Measurements from ENCODE around the gene RGL3. TPM values are rescaled to one million over a fixed set of nuclear protein-coding genes. Genes with fewer than 3 reads are reported as not detected.

The RGL3 gene
- polyA plus RNA-seq, 1 of the 3 experiments (the other 2 are of a cell fraction): 13.3 TPM

DNA sequence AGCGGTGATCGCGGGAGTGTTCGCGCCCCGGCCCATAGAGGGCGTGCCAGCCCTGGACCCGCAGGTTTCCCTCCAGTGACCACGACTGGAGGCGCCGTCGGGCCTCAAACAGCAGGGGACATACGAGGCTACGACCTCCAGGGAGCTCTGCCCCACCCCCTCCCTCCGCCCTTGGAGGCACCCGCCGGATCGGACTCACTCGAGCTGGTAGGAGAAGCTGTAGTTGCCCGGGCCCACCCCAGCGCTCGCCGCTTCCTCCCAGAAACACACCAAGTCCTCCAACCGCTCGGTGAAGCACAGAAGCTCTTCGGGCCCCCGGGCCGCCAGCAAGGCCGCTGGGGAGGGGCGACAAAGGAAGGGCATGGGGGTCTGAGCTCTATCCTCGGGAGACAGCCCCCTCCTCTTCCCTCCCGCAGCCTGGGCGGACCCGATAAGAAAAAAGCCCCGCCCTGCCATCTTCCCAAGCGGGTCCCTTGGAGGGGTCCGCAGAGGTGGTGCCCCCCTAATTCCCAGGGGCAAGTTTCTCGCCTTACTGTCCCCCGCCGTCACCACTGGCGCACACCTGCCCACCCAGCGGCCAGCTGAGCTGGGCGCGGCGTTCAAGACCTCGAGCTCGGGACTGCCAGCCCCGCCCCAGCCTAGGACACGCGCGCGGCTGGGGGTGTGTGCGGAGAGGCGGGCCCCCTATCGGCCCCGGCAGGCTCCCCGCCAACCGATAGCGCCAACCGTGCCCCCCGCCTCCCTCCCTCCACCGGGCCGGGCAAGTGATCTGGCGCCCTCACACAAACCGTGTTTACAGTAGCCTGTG lies 36.0 kb downstream of the RGL3 start:
- Histone ChIP-seq H3K4me3 (ENCODE audit: low read depth in 2 of 2, low read length in 1 of 2) (peak overlapping the region; percentile 51 to 54), H3K9ac (no peak overlapping the region), H3K9me2 (no peaks in the 10 kb centered on the region), H2AFZ (ENCODE audit: low read depth) (peak overlapping the region; percentile 4; the same call in 1 of the 2 replicates), H3K9me3 (no peaks in the 10 kb centered on the region), H3K4me2 (peak overlapping the region; percentile 76), H3F3A (replicated peaks; ENCODE audit: insufficient read depth) (peaks cover 22% of the 10 kb centered on the region), H3K79me2 (ENCODE audit: insufficient read depth) (peaks cover 12% of the 10 kb centered on the region; the same call in 1 of the 2 replicates), H4K20me1 (ENCODE audit: insufficient read depth) (no peaks in the 10 kb centered on the region), H3K27me3 (ENCODE audit: insufficient read depth) (no peaks in the 10 kb centered on the region), H3K36me3 (replicated peaks in 1 of 2; ENCODE audit: control insufficient read depth in 1 of 2, insufficient read depth in 2 of 2, low read length in 1 of 2) (no peaks in the 10 kb centered on the region), H3K27ac (ENCODE audit: low read depth in 2 of 2, low read length in 1 of 2) (peak overlapping the region in 1 of 2 experiments; percentile 84; a peak in 2 of 4 replicates), H3K4me1 (ENCODE audit: control insufficient read depth in 1 of 2, insufficient read depth in 2 of 2, low read depth in 1 of 2, low read length in 1 of 2) (peaks cover 4 to 14% of the 10 kb centered on the region in 2 experiments; a peak in 3 of 4 replicates)
- CTCF ChIA-PET: interaction anchor here (0.7 to 6.4 kb wide), 27 partner anchors 9 to 145 kb away, joined by 3 to 85 read pairs (median 5); partner anchors contain the start of genes ECSIT, ELAVL3, ODAD3 and PRKCSH
- POLR2A ChIA-PET: interaction anchor here (0.8 to 4.3 kb wide), 10 partner anchors 8 to 99 kb away, joined by 3 to 30 read pairs (median 7); partner anchors contain the start of genes ELAVL3, ODAD3, PRKCSH and RGL3
- 0% methylated on average over 3 of the region's 65 CpGs for WGBS (ENCODE audit: low lambda C conversion rate)
- peak; percentile 74 for DNase-seq
- no peak for TF ChIP-seq RXRA (IDR thresholded peaks at IDR 0.05; ENCODE audit: borderline replicate concordance, low read depth)
- TF ChIP-seq CTCF (IDR thresholded peaks at IDR 0.05): peak; percentile 72
- TF ChIP-seq RAD21 (IDR thresholded peaks at IDR 0.05; ENCODE audit: low read length): peak; percentile 37
- TF ChIP-seq, protein P1, sequence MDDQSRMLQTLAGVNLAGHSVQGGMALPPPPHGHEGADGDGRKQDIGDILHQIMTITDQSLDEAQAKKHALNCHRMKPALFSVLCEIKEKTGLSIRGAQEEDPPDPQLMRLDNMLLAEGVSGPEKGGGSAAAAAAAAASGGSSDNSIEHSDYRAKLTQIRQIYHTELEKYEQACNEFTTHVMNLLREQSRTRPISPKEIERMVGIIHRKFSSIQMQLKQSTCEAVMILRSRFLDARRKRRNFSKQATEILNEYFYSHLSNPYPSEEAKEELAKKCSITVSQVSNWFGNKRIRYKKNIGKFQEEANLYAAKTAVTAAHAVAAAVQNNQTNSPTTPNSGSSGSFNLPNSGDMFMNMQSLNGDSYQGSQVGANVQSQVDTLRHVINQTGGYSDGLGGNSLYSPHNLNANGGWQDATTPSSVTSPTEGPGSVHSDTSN (IDR thresholded peaks at IDR 0.05): no peak
- no peak for TF ChIP-seq EZH2phosphoT487 (IDR thresholded peaks at IDR 0.05; ENCODE audit: borderline replicate concordance, low read depth)
- TF ChIP-seq TEAD4 (IDR thresholded peaks at IDR 0.05; ENCODE audit: borderline replicate concordance, insufficient read depth): no peak
- 0 out of 2 replicates have a peak, but pooled peaks have one; percentile 34 for TF ChIP-seq RCOR1 (IDR thresholded peaks at IDR 0.05; ENCODE audit: low read length)
- TF ChIP-seq SIN3A (IDR thresholded peaks at IDR 0.05; ENCODE audit: borderline replicate concordance, low read depth, low read length): no peak
- no peak for TF ChIP-seq TAF1 (IDR thresholded peaks at IDR 0.05; ENCODE audit: borderline replicate concordance, low read depth, low read length)
- TF ChIP-seq, protein P2, sequence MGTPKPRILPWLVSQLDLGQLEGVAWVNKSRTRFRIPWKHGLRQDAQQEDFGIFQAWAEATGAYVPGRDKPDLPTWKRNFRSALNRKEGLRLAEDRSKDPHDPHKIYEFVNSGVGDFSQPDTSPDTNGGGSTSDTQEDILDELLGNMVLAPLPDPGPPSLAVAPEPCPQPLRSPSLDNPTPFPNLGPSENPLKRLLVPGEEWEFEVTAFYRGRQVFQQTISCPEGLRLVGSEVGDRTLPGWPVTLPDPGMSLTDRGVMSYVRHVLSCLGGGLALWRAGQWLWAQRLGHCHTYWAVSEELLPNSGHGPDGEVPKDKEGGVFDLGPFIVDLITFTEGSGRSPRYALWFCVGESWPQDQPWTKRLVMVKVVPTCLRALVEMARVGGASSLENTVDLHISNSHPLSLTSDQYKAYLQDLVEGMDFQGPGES (IDR thresholded peaks at IDR 0.05; ENCODE audit: low read depth, low read length): no peak
- no peak for TF ChIP-seq RFX5 (IDR thresholded peaks at IDR 0.05; ENCODE audit: low read length)
- TF ChIP-seq MEF2A (IDR thresholded peaks at IDR 0.05; ENCODE audit: borderline replicate concordance, low read depth): no peak
- TF ChIP-seq, protein P3, sequence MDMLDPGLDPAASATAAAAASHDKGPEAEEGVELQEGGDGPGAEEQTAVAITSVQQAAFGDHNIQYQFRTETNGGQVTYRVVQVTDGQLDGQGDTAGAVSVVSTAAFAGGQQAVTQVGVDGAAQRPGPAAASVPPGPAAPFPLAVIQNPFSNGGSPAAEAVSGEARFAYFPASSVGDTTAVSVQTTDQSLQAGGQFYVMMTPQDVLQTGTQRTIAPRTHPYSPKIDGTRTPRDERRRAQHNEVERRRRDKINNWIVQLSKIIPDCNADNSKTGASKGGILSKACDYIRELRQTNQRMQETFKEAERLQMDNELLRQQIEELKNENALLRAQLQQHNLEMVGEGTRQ (IDR thresholded peaks at IDR 0.05; ENCODE audit: borderline replicate concordance, low read depth, low read length): no peak
- no peak for TF ChIP-seq MXI1 (IDR thresholded peaks at IDR 0.05; ENCODE audit: low read depth, low read length)
- no peak for TF ChIP-seq POLR2AphosphoS5 (IDR thresholded peaks at IDR 0.05; ENCODE audit: low read depth, low read length)
- TF ChIP-seq GABPA (IDR thresholded peaks at IDR 0.05; ENCODE audit: low read depth): no peak
- TF ChIP-seq MAX (IDR thresholded peaks at IDR 0.05; ENCODE audit: low read depth): no peak
- no peak for TF ChIP-seq ELF1 (IDR thresholded peaks at IDR 0.05)
- 0 out of 2 replicates have a peak, but pooled peaks have one; percentile 6 for TF ChIP-seq SMC3 (IDR thresholded peaks at IDR 0.05; ENCODE audit: low read depth, low read length)
- TF ChIP-seq EP300 (IDR thresholded peaks at IDR 0.05; ENCODE audit: borderline replicate concordance in 1 of 2, low read depth in 1 of 2, low read length in 1 of 2): no peak
- TF ChIP-seq CHD2 (IDR thresholded peaks at IDR 0.05; ENCODE audit: low read length, partially characterized antibody): peak; percentile 10
- TF ChIP-seq, protein P4, sequence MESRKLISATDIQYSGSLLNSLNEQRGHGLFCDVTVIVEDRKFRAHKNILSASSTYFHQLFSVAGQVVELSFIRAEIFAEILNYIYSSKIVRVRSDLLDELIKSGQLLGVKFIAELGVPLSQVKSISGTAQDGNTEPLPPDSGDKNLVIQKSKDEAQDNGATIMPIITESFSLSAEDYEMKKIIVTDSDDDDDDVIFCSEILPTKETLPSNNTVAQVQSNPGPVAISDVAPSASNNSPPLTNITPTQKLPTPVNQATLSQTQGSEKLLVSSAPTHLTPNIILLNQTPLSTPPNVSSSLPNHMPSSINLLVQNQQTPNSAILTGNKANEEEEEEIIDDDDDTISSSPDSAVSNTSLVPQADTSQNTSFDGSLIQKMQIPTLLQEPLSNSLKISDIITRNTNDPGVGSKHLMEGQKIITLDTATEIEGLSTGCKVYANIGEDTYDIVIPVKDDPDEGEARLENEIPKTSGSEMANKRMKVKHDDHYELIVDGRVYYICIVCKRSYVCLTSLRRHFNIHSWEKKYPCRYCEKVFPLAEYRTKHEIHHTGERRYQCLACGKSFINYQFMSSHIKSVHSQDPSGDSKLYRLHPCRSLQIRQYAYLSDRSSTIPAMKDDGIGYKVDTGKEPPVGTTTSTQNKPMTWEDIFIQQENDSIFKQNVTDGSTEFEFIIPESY (IDR thresholded peaks at IDR 0.05; ENCODE audit: borderline replicate concordance, low read depth): no peak
- TF ChIP-seq, protein P5, sequence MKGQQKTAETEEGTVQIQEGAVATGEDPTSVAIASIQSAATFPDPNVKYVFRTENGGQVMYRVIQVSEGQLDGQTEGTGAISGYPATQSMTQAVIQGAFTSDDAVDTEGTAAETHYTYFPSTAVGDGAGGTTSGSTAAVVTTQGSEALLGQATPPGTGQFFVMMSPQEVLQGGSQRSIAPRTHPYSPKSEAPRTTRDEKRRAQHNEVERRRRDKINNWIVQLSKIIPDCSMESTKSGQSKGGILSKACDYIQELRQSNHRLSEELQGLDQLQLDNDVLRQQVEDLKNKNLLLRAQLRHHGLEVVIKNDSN (IDR thresholded peaks at IDR 0.05; ENCODE audit: borderline replicate concordance, low read depth): no peak
- no peak for TF ChIP-seq NFIC (IDR thresholded peaks at IDR 0.05; ENCODE audit: borderline replicate concordance)
